Gastroesophageal sphincter (tissue), 3 donors: Measurements from ENCODE around the gene KDSR.

Experiments used
- CTCF ChIP-seq, 4 experiments: fragments of 200-600 bp in 2 of 4; fragments of 450-650 bp in 2 of 4; sonication (generic) in 1 of 4; IDR thresholded peaks; one replicate each; pipeline ENCODE4 v1.5.1; 2017 to 2019; ENCODE audit warnings: antibody characterized with exemption in 4 of 4, mild to moderate bottlenecking in 2 of 4, moderate library complexity in 2 of 4
- EP300 ChIP-seq: sonication (generic); formaldehyde crosslinking; IDR thresholded peaks from one replicate; pipeline ENCODE4 v1.6.1; 2017; ENCODE audit warnings: antibody characterized with exemption, mild to moderate bottlenecking
- POLR2A ChIP-seq, 2 donors: fragments of 450-650 bp; IDR thresholded peaks; one replicate each; pipeline ENCODE4 v1.6.1; 2017; ENCODE audit warnings: antibody characterized with exemption in 2 of 2, mild to moderate bottlenecking in 2 of 2, moderate library complexity in 1 of 2

GRCh38 chr18:63326011-63326410, 41.0 kb downstream of the KDSR start:
- TF ChIP-seq POLR2A (IDR thresholded peaks at IDR 0.05), result no peak
- no peak for TF ChIP-seq CTCF (IDR thresholded peaks at IDR 0.05)
- no peak for TF ChIP-seq EP300
